NCI-H2196 treated with DMSO at 0.1 percent for 48 hours (cell line): ENCODE data around the gene HK3.
A peak's percentile ranks its signal among the peaks of the same experiment; 100 is the strongest.

Experiments used
- DNase-seq: peaks from one replicate; lab custom pipeline; 2025; ENCODE audit not compliant: unreplicated experiment; lab: John Stamatoyannopoulos, UW

The HK3 gene

GRCh38 chr5:176899296-176899891, at the start of gene HK3:
Gene HK3 (minus strand): TSS chr5:176899346. CDS start chr5:176896159, 3,187 bp downstream.
- no peak for DNase-seq

- no peak for DNase-seq
Observed at GRCh38 chr5:176948458-176948857, 49.3 kb upstream of the HK3 start.

- no peak for DNase-seq
Observed at GRCh38 chr5:176947847-176948246, 48.7 kb upstream of the HK3 start.

GRCh38 chr5:176944268-176944667, 45.1 kb upstream of the HK3 start:
- no peak for DNase-seq

GRCh38 chr5:176943816-176944215, 44.7 kb upstream of the HK3 start:
- DNase-seq, result no peak

GRCh38 chr5:176941951-176942350, 42.8 kb upstream of the HK3 start:
- DNase-seq, result no peak

- DNase-seq, result no peak
Observed at GRCh38 chr5:176938472-176938871, 39.3 kb upstream of the HK3 start.

- no peak for DNase-seq
Observed at GRCh38 chr5:176935017-176935416, 35.9 kb upstream of the HK3 start.

- no peak for DNase-seq
Observed at GRCh38 chr5:176934309-176934930, 35.3 kb upstream of the HK3 start.

GRCh38 chr5:176929654-176930053, 30.5 kb upstream of the HK3 start:
- no peak for DNase-seq

GRCh38 chr5:176927562-176927961, 28.4 kb upstream of the HK3 start:
- DNase-seq, result no peak

- DNase-seq, result no peak
Observed at GRCh38 chr5:176922817-176923216, 23.7 kb upstream of the HK3 start.

- no peak for DNase-seq
Observed at GRCh38 chr5:176921714-176922113, 22.6 kb upstream of the HK3 start.

GRCh38 chr5:176918613-176919012, 19.5 kb upstream of the HK3 start:
- DNase-seq, result no peak

- peak; percentile 51 for DNase-seq
Observed at GRCh38 chr5:176916337-176916736, 17.2 kb upstream of the HK3 start.

GRCh38 chr5:176915906-176916305, 16.8 kb upstream of the HK3 start:
- no peak for DNase-seq

- no peak for DNase-seq
Observed at GRCh38 chr5:176912115-176912514, 13.0 kb upstream of the HK3 start.

- DNase-seq, result no peak
Observed at GRCh38 chr5:176908675-176909368, 9.7 kb upstream of the HK3 start.

GRCh38 chr5:176906796-176907195, 7.7 kb upstream of the HK3 start:
- no peak for DNase-seq

- no peak for DNase-seq
Observed at GRCh38 chr5:176906126-176906525, 7.0 kb upstream of the HK3 start.

GRCh38 chr5:176904276-176904675, 5.1 kb upstream of the HK3 start:
- no peak for DNase-seq

GRCh38 chr5:176902911-176903664, 3.9 kb upstream of the HK3 start:
- DNase-seq, result no peak
